Testis (tissue), 3 donors: ENCODE results near the gene KLHL6. TPM values are rescaled to one million over a fixed set of nuclear protein-coding genes. Genes with fewer than 3 reads are reported as not detected.
A peak's percentile ranks its signal among the peaks of the same experiment; 100 is the strongest.
"Not testable (repeated sequence)": the region's sequence is repeated elsewhere in the genome, so short reads cannot be mapped to it uniquely, and the experiment has no call there.

Experiments
- DNase-seq: peaks from one replicate; pipeline ENCODE4 v3.0.0-alpha.2; 2019
- H3K27ac ChIP-seq, 2 donors: fragments of 200-600 bp; sonication (generic); one replicate each; pipeline ENCODE4 v1.5.1; 2019
- H3K27me3 ChIP-seq: fragments of 200-600 bp; sonication (generic); one replicate; pipeline ENCODE4 v1.5.1; 2019
- H3K36me3 ChIP-seq: fragments of 200-600 bp; sonication (generic); one replicate; pipeline ENCODE4 v1.5.1; 2017; ENCODE audit warnings: low read depth; ENCODE audit errors: missing control alignments
- H3K4me1 ChIP-seq: fragments of 200-600 bp; sonication (generic); one replicate; pipeline ENCODE4 v1.5.1; 2019
- H3K4me3 ChIP-seq, 2 donors: fragments of 200-600 bp; sonication (generic); one replicate each; pipeline ENCODE4 v1.5.1; 2017 to 2019
- H3K9me3 ChIP-seq: fragments of 200-600 bp; sonication (generic); one replicate; pipeline ENCODE4 v1.5.1; 2017
- CTCF ChIP-seq, 3 experiments: fragments of 450-650 bp in 2 of 3; fragments of 200-600 bp in 1 of 3; sonication (generic) in 1 of 3; IDR thresholded peaks; one replicate each; pipeline ENCODE4 v1.5.1; 2016 to 2019; ENCODE audit warnings: antibody characterized with exemption in 3 of 3, mild to moderate bottlenecking in 2 of 3, moderate library complexity in 1 of 3
- POLR2A ChIP-seq: fragments of 450-650 bp; IDR thresholded peaks from one replicate; pipeline ENCODE4 v1.6.1; 2017; ENCODE audit warnings: antibody characterized with exemption, mild to moderate bottlenecking, moderate library complexity
- WGBS, 2 donors: methylation state at CpG; one replicate each; pipeline ENCODE4 v1.1.5; 2018; 5-methylcytosine and 5-hydroxymethylcytosine counted together
- intact Hi-C: fragments of 100-400 bp; cut with DNase I; formaldehyde crosslinking; loops from one replicate; pipeline ENCODE4 v1.15.1; 2023; ENCODE audit warnings: low total_unique reads
- polyA plus RNA-seq: library from polyadenylated mRNA; stranded (reverse); fragments of 350-450 nt; fragmentation: Illumina TruSeq; extraction: RNeasy Lipid Tissue Mini Kit (QIAGEN cat#74804); gene quantifications from one replicate; pipeline ENCODE4 v1.2.3, GENCODE V29; 2014; ENCODE audit warnings: low read depth, low replicate concordance; ENCODE audit not compliant: insufficient read depth
- total RNA-seq, 2 donors: library from RNA; depleted of rRNA; stranded (reverse); fragments of >200 nt; gene quantifications; one replicate each; pipeline ENCODE4 v1.2.3, GENCODE V29; 2016

KLHL6 gene
- total and polyA plus RNA-seq, 3 donors from 2014 or later: 0.55 to 1.5 (median 1.4) TPM

GRCh38 chr3:183446838-183447205, 108.7 kb downstream of the KLHL6 start:
- no peak for TF ChIP-seq CTCF (IDR thresholded peaks at IDR 0.05)
- no peak for TF ChIP-seq POLR2A
- Histone ChIP-seq H3K4me3 (peak overlapping the region; percentile 76 to 83), H3K27me3 (no peaks in the 10 kb centered on the region), H3K4me1 (no peaks in the 10 kb centered on the region), H3K27ac (peak overlapping the region; percentile 29 to 86), H3K36me3 (no peaks in the 10 kb centered on the region), H3K9me3 (no peaks in the 10 kb centered on the region)
- 69 to 87% methylated on average over 2 of the region's 2 CpGs for WGBS, 2 donors
- intact Hi-C loops: no loop called here
- DNase-seq: no peak

GRCh38 chr3:183444748-183445147, 110.8 kb downstream of the KLHL6 start:
- Histone ChIP-seq H3K27ac (no peak overlapping the region), H3K4me3 (no peak overlapping the region), H3K4me1 (no peaks in the 10 kb centered on the region), H3K9me3 (no peaks in the 10 kb centered on the region), H3K27me3 (no peaks in the 10 kb centered on the region), H3K36me3 (no peaks in the 10 kb centered on the region)
- intact Hi-C loops: no loop called here
- 70 to 93% methylated on average over 1 of the region's 1 CpG for WGBS, 2 donors
- no peak for DNase-seq
- no peak for TF ChIP-seq CTCF (IDR thresholded peaks at IDR 0.05)
- TF ChIP-seq POLR2A: no peak

- Histone ChIP-seq H3K27me3 (no peaks in the 10 kb centered on the region), H3K9me3 (no peaks in the 10 kb centered on the region), H3K4me1 (no peaks in the 10 kb centered on the region), H3K36me3 (no peaks in the 10 kb centered on the region), H3K27ac (peak overlapping the region in 1 of 2 donors; percentile 38), H3K4me3 (no peak overlapping the region)
- no peak for TF ChIP-seq CTCF (IDR thresholded peaks at IDR 0.05)
- no peak for TF ChIP-seq POLR2A
- no peak for DNase-seq
- 64 to 66% methylated on average over 10 of the region's 10 CpGs for WGBS, 2 donors
- intact Hi-C loops: no loop called here
These were observed 111.8 kb downstream of the KLHL6 start for GRCh38 chr3:183443395-183444385.

GRCh38 chr3:183442994-183443393, 112.5 kb downstream of the KLHL6 start:
- WGBS, 2 donors: 63 to 95% methylated on average over 1 of the region's 1 CpG
- intact Hi-C loops: no loop called here
- TF ChIP-seq POLR2A (no peak), CTCF (IDR thresholded peaks at IDR 0.05) (no peak)
- no peaks in the 10 kb centered on the region for H3K4me1 ChIP-seq
- H3K4me3 ChIP-seq: no peak overlapping the region
- no peak for DNase-seq
- H3K36me3 ChIP-seq: no peaks in the 10 kb centered on the region
- peak overlapping the region in 1 of 2 donors; percentile 38 for H3K27ac ChIP-seq
- no peaks in the 10 kb centered on the region for H3K9me3 ChIP-seq
- no peaks in the 10 kb centered on the region for H3K27me3 ChIP-seq

- H3K9me3 ChIP-seq, H3K27ac ChIP-seq, intact Hi-C loops, H3K4me3 ChIP-seq, DNase-seq, H3K36me3 ChIP-seq, H3K4me1 ChIP-seq, H3K27me3 ChIP-seq: not testable (repeated sequence)
- 91 to 95% methylated on average over 3 of the region's 3 CpGs for WGBS, 2 donors
These were observed 115.0 kb downstream of the KLHL6 start for GRCh38 chr3:183440521-183440920.
